Activated gamma-delta T cell treated with anti-CD3 and anti-CD28 coated beads, Interleukin-2, amount 50 U/mL, for 16 hours (primary cell): ENCODE measurements around the gene DPF3.
A peak's percentile ranks its signal among the peaks of the same experiment; 100 is the strongest.

Experiments
- DNase-seq: peaks from one replicate; pipeline ENCODE4 v3.0.0-alpha.2; 2020; ENCODE audit warnings: low read depth

DPF3 gene

DNA sequence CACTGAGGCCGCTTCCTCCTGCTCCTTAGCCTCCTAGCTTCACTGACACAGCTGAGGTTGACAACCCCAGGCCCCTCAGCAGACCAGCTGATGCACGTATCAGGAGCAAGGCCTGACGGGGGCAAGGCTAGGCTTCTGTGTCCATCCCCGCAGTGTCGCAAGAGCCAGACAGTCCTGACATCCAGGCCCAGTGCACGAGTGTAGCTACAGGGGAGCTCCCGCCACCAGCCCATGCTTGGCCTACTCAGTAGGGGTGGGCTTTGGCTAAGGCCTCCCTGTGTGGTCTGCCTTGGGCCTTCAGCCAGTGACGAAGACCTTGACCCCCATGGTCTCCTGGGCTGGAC, 179.1 kb downstream of the DPF3 start:
- no peak for DNase-seq

DNA sequence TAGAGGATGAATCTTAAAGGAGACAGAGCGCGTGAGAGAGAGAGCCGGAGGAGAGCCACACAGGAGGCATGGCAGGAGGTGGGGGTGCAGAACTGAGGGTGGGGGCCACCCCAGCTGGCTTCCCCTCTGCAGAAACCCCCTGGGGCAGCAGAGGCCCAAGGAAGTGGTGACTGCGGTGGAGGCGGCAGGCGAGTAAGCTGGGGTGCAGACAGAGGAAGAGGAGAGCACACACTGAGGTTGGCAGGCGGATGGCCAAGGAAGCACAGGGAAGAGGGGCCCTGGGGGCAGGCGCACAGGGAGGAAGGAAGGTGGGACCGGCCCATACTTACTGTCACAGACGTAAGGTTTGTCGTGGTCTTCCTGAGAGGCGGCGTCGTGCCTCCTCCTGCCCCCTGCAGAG, 179.8 kb downstream of the DPF3 start:
- peak; percentile 42 for DNase-seq

DNA sequence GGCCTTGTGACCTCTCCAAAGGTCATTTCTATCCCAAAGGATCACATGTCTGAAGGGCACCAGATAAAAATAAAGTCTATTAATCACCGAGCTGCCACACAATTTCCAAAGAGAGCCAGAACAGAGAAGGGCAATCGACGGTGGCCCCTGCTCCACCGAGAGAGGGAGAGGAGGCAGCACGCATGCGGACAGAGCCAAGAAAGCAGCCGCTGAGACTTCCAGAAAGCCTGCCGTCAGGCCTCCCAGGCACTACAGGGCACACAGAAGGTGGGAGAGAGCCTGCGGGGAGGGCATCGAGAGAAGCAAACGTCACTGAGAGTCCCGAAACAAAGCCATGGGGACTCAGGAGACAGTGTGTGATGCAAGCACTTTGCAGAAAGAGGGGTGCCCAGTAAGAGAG, 182.0 kb downstream of the DPF3 start:
- no peak for DNase-seq

DNA sequence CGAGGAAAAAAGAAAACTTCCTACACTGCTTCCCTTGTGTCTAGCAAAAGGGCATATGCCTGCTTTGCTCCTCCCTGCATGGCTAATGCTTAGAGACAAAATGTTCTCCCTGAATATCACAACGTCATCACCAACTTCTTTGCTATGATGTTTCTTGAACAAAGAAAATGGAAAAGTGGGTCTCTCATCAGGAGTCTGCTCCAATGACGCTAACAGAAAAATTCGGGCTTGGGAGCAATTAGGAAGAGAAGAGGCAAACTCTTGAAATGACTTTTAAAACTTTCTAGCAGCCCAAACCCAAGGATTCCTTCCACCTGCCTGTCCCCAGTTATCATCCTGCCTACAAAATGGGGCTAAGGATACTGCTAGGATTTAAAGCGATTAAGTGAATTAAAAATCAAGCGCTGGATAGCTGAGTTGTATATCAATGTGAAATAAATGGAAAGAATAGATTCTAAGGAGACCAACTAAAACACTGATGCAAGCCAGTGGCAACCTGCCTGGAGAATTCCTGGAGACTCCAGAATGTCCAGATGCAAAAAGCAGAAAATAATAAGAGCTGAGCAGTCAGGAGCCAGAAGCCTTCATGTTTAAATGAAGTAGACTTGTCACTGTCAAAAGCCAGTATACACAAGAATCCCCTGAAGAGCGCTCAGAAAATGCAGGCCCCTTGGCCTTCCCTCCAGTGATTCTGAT, 183.8 kb downstream of the DPF3 start:
- DNase-seq: no peak

DNA sequence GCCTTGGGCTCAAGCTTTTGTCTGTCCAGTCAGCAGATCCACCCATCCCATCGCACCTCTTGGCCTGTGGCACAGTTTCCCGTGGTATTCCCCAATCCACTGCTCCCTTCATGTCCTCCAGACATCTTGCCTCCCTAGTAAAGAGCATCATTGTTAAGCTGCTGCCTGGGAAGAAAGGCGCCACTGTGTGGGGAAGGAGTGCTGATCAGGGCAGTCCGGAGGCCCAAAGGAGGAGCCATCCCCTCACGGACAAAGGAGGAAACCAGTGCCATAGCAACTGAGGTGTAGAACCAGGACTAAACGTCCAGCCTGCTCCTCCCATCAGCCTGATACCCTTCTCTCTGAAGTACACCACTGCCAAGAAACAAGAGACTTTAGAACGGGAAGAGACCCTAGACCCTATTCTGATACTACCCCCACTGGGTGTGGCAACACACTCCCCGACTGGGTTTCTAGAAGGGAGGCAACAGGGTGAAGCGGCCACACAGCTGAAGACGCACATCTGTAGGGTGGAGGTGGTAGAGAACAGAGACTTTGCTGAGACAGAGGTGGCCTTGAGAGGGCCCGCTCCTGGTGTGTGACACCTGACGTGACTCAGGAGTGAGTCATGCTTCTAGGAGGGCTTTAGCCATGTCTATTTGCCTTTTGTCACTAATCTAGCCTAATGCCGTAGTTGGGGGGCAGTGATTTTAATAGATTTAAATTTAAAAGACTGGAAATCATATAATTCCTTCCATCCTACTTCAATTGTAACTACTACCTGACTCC, 185.0 kb downstream of the DPF3 start:
- DNase-seq: no peak

DNA sequence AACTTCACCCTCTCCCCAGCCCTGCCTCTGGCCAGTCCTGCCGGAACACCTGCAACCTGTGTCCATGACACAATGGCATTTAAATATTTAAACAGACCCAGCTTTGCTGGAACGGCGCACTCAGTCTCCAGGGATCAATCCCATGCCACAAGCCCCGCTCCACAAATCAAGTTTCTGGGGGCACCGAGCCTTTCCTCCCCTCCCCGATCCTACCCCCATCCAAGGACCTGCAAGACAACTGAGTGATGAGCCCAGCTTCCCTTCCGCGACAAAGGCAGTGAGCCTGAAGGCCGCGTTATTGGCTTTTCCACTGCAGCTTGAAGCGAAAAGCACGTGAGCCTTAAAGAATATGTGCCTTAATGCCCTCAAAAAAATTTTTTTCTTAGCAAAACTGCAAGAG, 185.7 kb downstream of the DPF3 start:
- no peak for DNase-seq

DNA sequence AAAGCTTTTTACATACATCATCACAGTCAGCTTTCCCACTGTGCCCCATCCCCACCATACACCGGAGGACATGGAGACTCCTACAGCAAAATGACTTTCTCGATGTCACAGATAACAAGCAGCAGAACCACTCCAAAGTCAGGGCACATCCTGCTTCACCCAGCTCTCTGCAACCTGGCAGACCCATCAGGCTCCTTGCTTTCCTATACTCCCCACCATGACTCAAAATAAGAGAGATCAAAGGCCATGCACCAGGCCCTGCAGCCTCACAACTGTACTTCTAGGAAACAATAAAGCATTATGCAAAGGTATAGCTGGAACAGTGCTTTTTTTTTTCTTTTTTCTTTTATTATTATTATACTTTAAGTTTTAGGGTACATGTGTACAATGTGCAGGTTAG, 187.4 kb downstream of the DPF3 start:
- no peak for DNase-seq

DNA sequence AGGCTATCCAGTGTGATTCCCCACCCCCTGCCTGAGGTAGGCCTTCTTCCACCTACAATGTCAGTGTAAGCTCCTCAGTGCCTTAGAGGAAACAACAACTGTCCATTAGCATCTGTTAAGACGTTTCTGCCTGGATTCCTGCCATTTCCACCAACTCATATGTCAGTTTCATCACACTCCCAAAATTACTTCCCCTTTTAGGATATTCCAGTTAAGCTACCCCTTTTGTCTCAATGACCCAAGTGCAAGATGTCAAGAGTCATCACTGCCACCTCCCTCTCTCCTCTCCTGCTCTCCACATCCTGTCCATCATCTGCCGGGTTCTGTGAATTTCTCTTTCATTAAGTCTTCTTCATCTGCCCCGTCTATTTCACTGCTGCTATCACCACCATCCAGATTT, 189.4 kb downstream of the DPF3 start:
- DNase-seq: no peak

DNA sequence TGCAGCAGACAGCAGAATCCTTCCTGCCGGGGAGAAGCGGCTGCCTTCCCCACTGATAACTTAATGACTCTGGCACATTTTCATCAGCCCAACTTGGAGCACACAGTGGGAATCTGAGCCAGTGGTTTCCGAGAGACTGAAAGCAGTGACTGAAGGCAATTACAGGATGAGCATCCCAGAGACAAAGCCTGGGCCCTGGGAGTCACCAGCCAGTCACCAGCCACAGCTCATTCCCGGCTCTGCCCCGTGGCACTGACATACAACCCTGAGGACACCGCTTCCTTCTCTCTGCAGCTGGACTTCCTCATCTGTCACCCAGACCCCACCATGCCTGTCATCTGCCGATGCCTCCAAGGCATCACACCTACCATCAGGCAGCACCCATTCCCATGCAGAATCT, 192.3 kb downstream of the DPF3 start:
- DNase-seq: no peak

DNA sequence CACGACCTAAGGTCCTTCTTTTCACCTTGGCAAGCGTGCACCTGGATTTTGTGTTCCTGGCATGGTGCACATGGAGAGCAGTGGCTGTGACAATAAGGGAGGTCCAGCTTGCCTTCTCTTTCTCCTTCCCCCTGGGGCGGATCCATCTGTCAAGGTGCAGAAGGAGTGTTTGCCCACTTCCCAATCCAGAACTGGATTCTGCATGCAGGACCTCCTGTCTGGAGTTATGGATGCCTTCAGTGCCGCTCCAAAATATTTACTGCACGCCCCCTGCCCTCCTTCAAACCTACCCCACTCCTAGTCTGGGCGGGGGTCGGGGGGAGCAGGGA, 192.7 kb downstream of the DPF3 start:
- no peak for DNase-seq

DNA sequence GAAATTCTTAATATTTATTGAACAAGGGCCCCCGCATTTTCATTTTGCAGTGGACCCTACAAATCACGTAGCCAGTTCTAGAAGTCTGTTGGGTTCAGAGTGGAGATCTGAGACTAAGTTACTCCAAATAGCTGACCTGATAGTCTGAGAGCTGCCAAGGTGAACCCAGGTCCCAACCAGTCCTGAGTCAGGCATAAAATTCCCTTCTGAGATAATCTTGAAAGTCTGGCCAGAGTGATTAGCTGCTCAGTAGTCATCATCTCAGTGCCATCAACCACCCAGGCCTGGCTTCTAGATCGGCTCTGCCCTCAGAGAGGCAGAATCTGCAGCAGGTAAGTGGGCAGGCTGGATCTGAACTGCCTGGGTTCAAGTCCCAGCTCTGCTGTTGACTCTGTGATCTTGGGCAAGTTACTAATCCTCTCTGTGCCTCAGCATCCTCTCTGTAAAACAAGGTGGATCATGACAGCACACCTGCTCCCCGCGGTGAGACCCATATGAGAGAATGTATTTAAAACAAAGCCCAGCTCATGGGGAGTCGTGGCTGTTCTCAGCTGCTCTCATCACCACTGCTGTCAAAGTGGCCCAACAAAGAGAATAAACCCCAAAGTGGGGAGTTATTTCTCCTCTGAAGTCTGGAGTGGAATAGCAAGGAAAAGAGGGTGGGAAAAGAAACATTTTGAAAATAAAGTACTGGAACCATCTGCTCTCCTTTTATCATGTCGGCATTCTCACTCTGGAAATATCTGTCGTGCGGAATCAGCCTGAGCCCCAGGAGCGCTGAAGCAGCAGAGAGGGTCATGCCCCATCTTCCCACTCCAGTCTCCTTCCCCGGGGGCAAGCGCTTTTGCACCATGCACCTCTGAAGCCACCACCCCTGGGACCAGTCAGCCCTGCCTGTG, 193.3 kb downstream of the DPF3 start:
- DNase-seq: no peak

DNA sequence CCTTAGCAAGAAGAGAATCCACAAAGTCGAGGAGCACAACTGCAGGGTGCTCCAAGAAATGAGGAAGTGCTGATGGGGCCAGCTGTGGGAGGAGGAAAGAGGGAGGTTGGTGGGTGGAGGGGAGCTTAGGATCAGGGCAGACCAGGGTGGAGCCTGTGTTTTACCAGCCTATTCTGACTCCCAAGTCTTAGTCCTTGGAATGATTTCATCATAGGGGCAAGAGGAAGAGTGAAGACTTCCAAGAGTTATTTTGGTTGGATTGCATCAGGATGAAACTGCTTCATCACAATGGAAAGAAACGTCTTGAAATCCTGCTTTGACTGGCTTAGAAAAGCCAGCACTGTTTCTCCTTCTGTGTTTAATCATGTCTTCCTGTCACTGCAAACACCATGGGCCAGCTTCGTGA, 194.0 kb downstream of the DPF3 start:
- no peak for DNase-seq

DNA sequence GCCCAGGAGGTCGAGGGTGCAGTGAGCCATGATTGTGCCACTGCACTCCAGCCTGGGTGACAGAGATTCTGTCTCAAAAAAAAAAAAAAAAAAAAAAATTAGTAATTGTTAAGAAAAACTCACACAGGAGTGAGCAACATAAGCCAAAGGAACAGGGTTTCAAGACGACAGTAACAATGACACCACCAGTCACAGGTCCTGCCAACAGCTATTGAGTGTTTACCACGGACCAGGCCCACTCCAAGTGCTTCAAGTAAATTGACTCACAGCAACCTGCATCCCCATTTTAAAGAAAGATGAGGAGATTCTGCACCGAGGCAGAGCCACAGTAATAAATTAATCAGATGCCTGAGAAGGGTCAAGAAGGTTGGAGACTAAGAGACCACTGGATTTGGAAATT, 194.5 kb downstream of the DPF3 start:
- no peak for DNase-seq

DNA sequence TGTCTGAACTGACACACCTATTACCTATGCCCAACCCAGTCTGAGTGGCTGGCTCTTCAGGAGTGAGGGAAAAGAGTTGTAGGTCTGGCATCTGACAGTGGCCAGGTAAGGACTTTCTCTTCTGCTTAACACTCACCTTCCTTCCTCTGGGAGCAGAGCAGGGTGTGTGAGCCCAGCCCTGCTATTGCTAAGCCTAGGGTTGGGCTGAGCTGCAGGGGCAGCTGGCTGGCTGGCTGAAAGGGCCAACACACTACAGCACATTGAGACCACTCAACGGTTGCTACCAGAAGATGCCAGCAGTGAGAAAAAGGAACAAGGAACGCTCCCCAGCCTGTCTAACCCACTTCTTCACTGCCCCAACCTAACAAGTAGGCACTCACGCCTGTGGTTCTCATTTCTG, 201.2 kb downstream of the DPF3 start:
- DNase-seq: no peak

DNA sequence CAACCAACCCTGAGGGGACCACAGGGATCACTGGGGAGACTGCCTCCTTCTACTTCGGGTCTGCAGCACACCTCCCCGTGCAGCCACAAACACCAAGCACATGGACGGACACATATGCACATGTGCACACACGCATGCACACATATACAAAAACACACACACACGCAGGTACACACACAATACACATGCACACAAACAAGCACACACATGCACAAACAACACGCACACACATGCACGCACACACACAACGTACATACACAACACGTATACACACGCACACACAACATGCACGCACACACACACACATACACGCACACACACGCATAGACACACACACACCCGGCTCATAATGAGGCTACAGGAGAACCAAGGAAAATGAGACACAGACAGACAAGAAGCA, 203.6 kb downstream of the DPF3 start:
- no peak for DNase-seq

DNA sequence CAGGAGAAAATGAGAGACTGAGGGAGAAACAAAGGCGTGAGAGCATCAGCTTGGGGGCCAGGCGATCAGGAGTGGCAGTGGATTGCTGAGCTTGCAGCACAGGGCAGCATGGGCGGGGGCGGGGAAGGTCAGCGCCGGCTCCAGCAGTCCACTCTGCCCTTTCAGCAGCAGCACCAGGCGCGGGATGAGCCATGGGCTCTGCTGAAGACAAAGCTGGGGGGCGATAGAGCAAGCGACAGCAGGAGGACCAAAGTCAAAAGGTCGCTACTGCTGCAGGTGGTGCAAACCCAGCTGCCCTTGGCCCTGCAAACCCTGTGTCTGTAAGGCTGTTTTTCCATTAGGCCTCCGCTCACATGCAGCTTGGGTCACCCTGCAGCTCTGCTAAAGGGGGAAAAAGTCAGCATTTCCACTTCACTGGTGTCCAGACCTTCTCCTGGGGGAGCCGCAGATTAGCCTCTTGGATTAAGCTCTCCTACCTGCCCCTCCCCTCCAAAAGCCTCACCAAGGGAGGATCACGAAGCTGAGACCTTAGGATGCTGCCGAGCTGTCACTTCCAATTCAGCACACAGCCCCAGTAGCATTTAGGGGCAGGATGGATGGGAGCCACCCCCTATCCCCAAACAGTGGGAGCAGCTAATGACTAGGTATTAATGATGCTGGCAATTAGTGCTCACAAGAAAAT, 204.8 kb downstream of the DPF3 start:
- no peak for DNase-seq

DNA sequence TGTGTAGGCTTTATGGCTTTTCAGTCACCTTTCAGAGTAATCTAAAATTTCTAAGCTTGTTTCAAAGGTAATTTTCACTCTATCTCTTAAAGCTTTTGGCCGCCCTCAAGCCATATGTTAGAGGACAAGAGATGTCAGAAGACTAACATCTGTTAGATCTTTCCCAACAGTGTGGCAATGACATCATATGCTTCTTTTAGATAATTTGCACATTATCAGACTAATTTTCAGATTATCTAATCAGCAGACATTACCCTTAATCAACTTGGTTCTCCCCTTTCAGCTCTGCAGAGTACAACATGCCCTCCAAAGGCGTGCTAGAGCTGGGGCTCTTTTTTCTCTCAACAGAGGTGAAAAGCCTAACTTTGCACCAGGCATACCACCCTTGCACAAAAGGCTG, 207.1 kb downstream of the DPF3 start:
- no peak for DNase-seq

DNA sequence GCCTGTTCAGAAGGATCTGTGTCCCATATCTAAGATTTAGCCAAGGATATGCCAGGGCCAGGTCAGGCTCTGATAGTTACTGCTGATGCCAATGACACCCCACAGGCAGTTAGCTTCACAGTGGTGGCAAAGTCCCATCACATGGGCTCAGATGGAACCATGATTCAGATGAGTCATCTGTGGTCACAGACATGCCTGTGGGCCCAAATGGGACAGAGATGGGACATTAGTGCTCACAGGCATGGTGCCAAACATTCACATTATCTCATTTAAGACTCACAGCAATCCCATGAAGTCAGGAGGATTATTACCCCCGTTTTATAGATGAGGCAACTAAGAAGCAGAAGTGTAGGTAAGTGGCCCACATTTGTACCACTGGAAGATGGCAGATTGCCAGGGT, 207.8 kb downstream of the DPF3 start:
- DNase-seq: no peak

DNA sequence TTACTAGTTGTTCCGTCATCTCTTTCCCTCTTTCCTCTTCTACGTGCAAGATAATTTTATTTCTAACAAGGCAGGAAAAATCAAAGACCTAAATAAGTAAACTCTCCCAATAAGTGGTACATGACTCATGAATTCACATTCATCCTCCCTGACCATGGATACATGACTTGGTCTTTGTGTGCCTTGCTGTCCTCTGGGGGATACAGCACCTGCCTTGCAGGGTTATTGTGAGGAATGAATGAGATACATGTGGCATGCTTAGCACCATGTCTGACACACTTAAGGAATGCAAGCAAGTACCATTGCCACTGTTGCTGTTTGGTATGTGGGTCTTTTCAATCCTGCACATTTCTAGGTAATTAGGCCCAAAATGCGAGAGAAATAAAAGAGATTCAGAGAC, 208.4 kb downstream of the DPF3 start:
- no peak for DNase-seq

DNA sequence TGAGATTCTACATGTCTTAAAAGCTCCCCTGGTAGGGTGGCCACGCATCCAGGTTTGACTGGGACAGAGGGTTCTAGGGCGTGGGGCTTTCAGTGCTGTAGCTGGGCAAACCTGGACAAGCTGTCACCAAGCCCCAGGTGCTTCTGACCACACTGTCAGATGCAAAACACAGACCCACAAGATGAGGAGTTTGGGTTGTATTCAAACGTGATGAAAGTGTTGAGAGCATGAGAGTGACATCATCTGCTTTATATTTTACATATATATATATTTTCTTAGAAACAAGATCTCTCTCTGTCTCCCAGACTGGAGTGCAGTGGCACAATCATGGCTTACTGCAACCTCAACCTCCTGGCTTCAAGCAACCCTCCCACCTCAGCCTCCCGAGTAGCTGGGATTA, 210.1 kb downstream of the DPF3 start:
- DNase-seq: no peak

DNA sequence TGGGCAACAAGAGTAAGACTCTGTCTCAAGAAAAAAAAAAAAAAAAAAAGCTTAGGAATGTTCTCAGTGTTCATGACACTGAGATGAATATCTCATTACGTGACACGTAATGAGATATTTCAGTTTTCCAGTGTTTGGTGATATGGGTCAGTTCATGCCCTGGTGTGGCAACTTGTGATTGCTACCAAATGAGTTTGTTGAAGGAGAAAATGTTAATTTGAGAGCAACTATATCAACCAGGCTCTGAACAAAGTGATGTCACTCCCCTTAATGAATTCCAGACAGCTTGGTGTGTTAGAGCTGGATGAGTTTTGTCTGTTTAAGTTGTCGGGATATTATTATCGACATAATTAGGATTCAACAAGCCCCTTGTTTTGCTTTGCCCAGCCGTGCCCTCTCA, 211.7 kb downstream of the DPF3 start:
- DNase-seq: no peak

DNA sequence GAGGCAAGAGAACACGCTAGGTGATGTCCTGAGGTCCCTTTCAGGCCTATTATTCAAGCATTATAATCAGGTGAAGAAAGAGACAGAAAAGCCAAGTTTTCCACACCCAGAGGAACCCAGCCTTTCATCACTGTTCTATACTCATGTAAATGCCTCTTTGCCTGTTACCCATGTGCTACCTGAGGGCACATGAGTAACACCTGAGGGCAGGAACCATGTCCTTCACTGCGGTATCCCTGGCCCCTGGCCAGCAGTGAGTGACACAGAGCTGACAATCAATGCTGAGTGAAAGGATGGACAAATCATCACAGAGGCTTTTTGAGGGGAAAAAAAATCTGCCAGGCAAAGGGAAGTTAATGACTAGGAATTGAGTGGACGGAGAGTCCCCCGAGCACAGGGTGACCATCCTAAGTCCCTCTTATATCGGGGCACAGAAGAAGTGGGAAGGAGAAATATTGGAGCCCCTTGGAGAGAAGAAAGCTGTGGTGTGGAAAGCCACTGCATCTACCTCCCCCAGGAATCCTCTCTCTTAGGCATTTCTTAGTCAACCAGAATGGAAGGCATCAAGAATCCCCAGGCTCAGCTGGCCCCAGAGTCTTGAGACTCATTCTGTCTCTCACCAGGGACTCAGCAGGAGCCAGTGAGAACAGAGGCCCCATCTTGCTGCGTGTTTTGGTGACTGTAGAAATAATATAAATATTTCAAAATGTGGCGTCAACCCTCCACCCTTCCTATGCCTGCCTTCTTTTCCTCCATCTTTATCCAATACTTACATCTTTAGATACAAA, 212.9 kb downstream of the DPF3 start:
- no peak for DNase-seq
